Adrenal gland (tissue), 12 donors: ENCODE measurements around the gene LRRK1. TPM values are rescaled to one million over a fixed set of nuclear protein-coding genes. Genes with fewer than 3 reads are reported as not detected.

Source experiments
- DNase-seq, 7 donors: peaks; one replicate each; pipeline ENCODE4 v3.0.0-alpha.2; 2019 to 2020
- H3K27ac ChIP-seq, 5 donors: fragments of 200-600 bp; sonication (generic) in 4 of 5; 1 replicate in 3 of 5; 2 replicates in 2 of 5; pipeline versions ENCODE4 v1.5.1 to v1.8.0; 2016 to 2020; ENCODE audit warnings: mild to moderate bottlenecking in 1 of 5
- H3K27me3 ChIP-seq: fragments of 200-600 bp; 2 replicates; pipeline ENCODE4 v1.8.0; 2021
- H3K36me3 ChIP-seq, 2 donors: fragments of 200-600 bp; replicated peaks in 1 of 2; 1 replicate in 1 of 2; 2 replicates in 1 of 2; pipeline versions ENCODE4 v1.5.1 to v1.8.0; 2018 to 2022
- H3K4me1 ChIP-seq, 2 donors: fragments of 200-600 bp; replicated peaks in 1 of 2; 1 replicate in 1 of 2; 2 replicates in 1 of 2; pipeline versions ENCODE4 v1.5.1 to v1.8.0; 2018 to 2021
- H3K4me3 ChIP-seq, 4 donors: fragments of 200-600 bp; sonication (generic) in 3 of 4; one replicate each; pipeline ENCODE4 v1.5.1; 2016 to 2018
- H3K9me3 ChIP-seq, 3 donors: fragments of 200-600 bp; sonication (generic) in 1 of 3; replicated peaks in 1 of 3; 1 replicate in 2 of 3; 2 replicates in 1 of 3; pipeline versions ENCODE4 v1.5.1 to v1.8.0; 2016 to 2021
- CTCF ChIP-seq, 6 experiments: fragments of 450-650 bp in 4 of 6; fragments of 200-600 bp in 2 of 6; sonication (generic) in 1 of 6; IDR thresholded peaks; 1 replicate in 5 of 6; 2 replicates in 1 of 6; pipeline versions ENCODE4 v1.5.1 to v1.8.0; 2016 to 2021; ENCODE audit warnings: antibody characterized with exemption in 6 of 6, mild to moderate bottlenecking in 2 of 6, moderate library complexity in 1 of 6
- POLR2A ChIP-seq, 2 donors: fragments of 450-650 bp; IDR thresholded peaks; one replicate each; pipeline ENCODE4 v1.6.1; 2017; ENCODE audit warnings: antibody characterized with exemption in 2 of 2, mild to moderate bottlenecking in 2 of 2, moderate library complexity in 1 of 2
- WGBS, 4 donors: extraction: QIAGEN DNeasy Blood & Tissue Kit in 2 of 4; methylation state at CpG; one replicate each; pipeline versions ENCODE4 v1.1.5 to v1.1.7; 2013 to 2017; 5-methylcytosine and 5-hydroxymethylcytosine counted together
- intact Hi-C, 2 donors: fragments of 100-400 bp; cut with DNase I; formaldehyde crosslinking; loops; one replicate each; pipeline versions ENCODE4 v1.14.1 to v1.15.0; 2022 to 2023
- polyA plus RNA-seq, 3 donors: library from polyadenylated mRNA; stranded (reverse); fragments of 200-250 nt in 2 of 3; fragments of 350-450 nt in 1 of 3; fragmentation: Illumina TruSeq in 1 of 3; extraction: RNeasy Lipid Tissue Mini Kit (QIAGEN cat#74804) in 1 of 3; gene quantifications; one replicate each; pipeline ENCODE4 v1.2.3, GENCODE V29; 2013 to 2014
- total RNA-seq, 9 donors: library from RNA; depleted of rRNA in 4 of 9; stranded (reverse); fragments of >200 nt in 4 of 9; fragments of 120-200 nt in 1 of 9; fragmentation: NEBNext Ultra II Directional in 1 of 9; extraction: Animal tissue kit (Norgen Biotek cat#: 25700) in 1 of 9; gene quantifications; one replicate each; pipeline versions ENCODE4 v1.1.0 to v1.2.4, GENCODE V29; 2013 to 2023
- donor health status: healthy with polysubstance abuse.
- donor health status: Bipolar disorder and iron deficiency.
- donor health status: DM: yes; HTN: yes; CAD: no.
- donor health status: DM: no; HTN: no; CAD: no.
- donor health status: DM: no; HTN: no; CAD: no.
- donor health status: DM: yes; HTN: yes; CAD: no.

The LRRK1 gene
- total and polyA plus RNA-seq, 12 donors = 0.44 to 13.1 (median 7.7) TPM

GRCh38 chr15:100931143-100931890 lies 12.2 kb downstream of the LRRK1 start:
- H3K27me3 ChIP-seq = no peaks in the 10 kb centered on the region
- H3K4me3 ChIP-seq = no peak overlapping the region
- no peaks in the 10 kb centered on the region for H3K9me3 ChIP-seq
- intact Hi-C loops = no loop called here
- H3K27ac ChIP-seq = no peak overlapping the region
- 78 to 84% (median 82%) methylated on average over 14 to 15 of the region's 15 CpGs for WGBS, 4 donors
- TF ChIP-seq POLR2A (IDR thresholded peaks at IDR 0.05) (no peak), CTCF (IDR thresholded peaks at IDR 0.05) (no peak)
- no peaks in the 10 kb centered on the region for H3K4me1 ChIP-seq
- H3K36me3 ChIP-seq = no peaks in the 10 kb centered on the region
- DNase-seq = no peak

GRCh38 chr15:100932676-100933348 lies 13.7 kb downstream of the LRRK1 start:
- H3K27me3 ChIP-seq = no peaks in the 10 kb centered on the region
- H3K4me1 ChIP-seq = no peaks in the 10 kb centered on the region
- H3K27ac ChIP-seq = no peak overlapping the region
- intact Hi-C loops = no loop called here
- H3K36me3 ChIP-seq = no peaks in the 10 kb centered on the region
- H3K9me3 ChIP-seq = no peaks in the 10 kb centered on the region
- DNase-seq = no peak
- TF ChIP-seq CTCF (IDR thresholded peaks at IDR 0.05) = no peak
- TF ChIP-seq POLR2A (IDR thresholded peaks at IDR 0.05) = no peak
- no peak overlapping the region for H3K4me3 ChIP-seq
- 60 to 72% (median 65%) methylated on average over 7 of the region's 7 CpGs for WGBS, 4 donors

GRCh38 chr15:100934166-100934565 lies 15.0 kb downstream of the LRRK1 start:
- intact Hi-C loops = no loop called here

GRCh38 chr15:100934726-100935125 lies 15.6 kb downstream of the LRRK1 start:
- no peak for DNase-seq
- TF ChIP-seq POLR2A (IDR thresholded peaks at IDR 0.05) (no peak), CTCF (IDR thresholded peaks at IDR 0.05) (no peak)
- Histone ChIP-seq H3K4me3 (no peak overlapping the region), H3K9me3 (no peaks in the 10 kb centered on the region), H3K36me3 (no peaks in the 10 kb centered on the region), H3K4me1 (no peaks in the 10 kb centered on the region), H3K27ac (no peak overlapping the region), H3K27me3 (no peaks in the 10 kb centered on the region)
- intact Hi-C loops = no loop called here

More at GRCh38 chr15:100934166-100934565, 15.0 kb downstream of the LRRK1 start:
- Histone ChIP-seq H3K9me3 (no peaks in the 10 kb centered on the region), H3K4me3 (no peak overlapping the region), H3K27ac (no peak overlapping the region), H3K36me3 (no peaks in the 10 kb centered on the region), H3K27me3 (no peaks in the 10 kb centered on the region), H3K4me1 (no peaks in the 10 kb centered on the region)
- DNase-seq = no peak
- no peak for TF ChIP-seq POLR2A (IDR thresholded peaks at IDR 0.05)
- TF ChIP-seq CTCF (IDR thresholded peaks at IDR 0.05) = no peak
